SK-N-SH (cell line): ENCODE results near the gene CEP131.

Experiments used
- CTCF ChIP-seq: fragments of 200-600 bp; sonication (generic); IDR thresholded peaks from 2 replicates; pipeline ENCODE4 v1.6.1; 2017; ENCODE audit warnings: antibody characterized with exemption, mild to moderate bottlenecking, moderate library complexity
- TCF12 ChIP-seq: IDR thresholded peaks from 2 replicates; pipeline ENCODE4 v1.4.0; 2012

GRCh38 chr17:81160747-81161453 is 61.9 kb downstream of the CEP131 start:
- TF ChIP-seq TCF12 (no peak), CTCF (no peak)
